Gastroesophageal sphincter (tissue), 3 donors: ENCODE results near the gene HERPUD1.
"Not testable (repeated sequence)": the region's sequence is repeated elsewhere in the genome, so short reads cannot be mapped to it uniquely, and the experiment has no call there.

Experiments used
- EP300 ChIP-seq: sonication (generic); formaldehyde crosslinking; IDR thresholded peaks from one replicate; pipeline ENCODE4 v1.6.1; 2017; ENCODE audit warnings: antibody characterized with exemption, mild to moderate bottlenecking
- POLR2A ChIP-seq, 2 donors: fragments of 450-650 bp; IDR thresholded peaks; one replicate each; pipeline ENCODE4 v1.6.1; 2017; ENCODE audit warnings: antibody characterized with exemption in 2 of 2, mild to moderate bottlenecking in 2 of 2, moderate library complexity in 1 of 2
- TF ChIP-seq, protein P1 (sequence below), 4 experiments: fragments of 200-600 bp in 2 of 4; fragments of 450-650 bp in 2 of 4; sonication (generic) in 1 of 4; IDR thresholded peaks; one replicate each; pipeline ENCODE4 v1.5.1; 2017 to 2019; ENCODE audit warnings: antibody characterized with exemption in 4 of 4, mild to moderate bottlenecking in 2 of 4, moderate library complexity in 2 of 4

DNA sequence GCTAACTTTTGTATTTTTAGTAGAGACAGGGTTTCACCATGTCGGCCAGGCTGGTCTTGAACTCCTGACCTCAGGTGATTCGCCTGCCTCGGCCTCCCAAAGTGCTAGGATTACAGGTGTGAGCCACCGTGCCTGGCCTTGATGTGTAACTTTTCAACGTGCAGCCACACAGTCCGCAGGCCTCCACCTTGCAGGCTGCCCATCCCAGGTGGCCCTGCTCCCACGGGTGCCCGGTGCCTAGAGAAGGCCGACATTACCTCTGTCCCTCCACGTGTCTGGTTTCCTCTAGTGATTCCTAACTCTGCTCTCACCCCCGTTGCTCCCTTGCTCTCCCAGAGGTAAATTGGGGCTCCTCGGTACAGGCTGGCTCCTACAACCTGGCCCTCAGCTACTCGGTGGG lies 47.0 kb upstream of the HERPUD1 start:
- TF ChIP-seq, protein P1, sequence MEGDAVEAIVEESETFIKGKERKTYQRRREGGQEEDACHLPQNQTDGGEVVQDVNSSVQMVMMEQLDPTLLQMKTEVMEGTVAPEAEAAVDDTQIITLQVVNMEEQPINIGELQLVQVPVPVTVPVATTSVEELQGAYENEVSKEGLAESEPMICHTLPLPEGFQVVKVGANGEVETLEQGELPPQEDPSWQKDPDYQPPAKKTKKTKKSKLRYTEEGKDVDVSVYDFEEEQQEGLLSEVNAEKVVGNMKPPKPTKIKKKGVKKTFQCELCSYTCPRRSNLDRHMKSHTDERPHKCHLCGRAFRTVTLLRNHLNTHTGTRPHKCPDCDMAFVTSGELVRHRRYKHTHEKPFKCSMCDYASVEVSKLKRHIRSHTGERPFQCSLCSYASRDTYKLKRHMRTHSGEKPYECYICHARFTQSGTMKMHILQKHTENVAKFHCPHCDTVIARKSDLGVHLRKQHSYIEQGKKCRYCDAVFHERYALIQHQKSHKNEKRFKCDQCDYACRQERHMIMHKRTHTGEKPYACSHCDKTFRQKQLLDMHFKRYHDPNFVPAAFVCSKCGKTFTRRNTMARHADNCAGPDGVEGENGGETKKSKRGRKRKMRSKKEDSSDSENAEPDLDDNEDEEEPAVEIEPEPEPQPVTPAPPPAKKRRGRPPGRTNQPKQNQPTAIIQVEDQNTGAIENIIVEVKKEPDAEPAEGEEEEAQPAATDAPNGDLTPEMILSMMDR (IDR thresholded peaks at IDR 0.05): not testable (repeated sequence)
- TF ChIP-seq POLR2A (IDR thresholded peaks at IDR 0.05); EP300: not testable (repeated sequence)
